Measurements from ENCODE around the gene TMEM248.

- TF ChIP-seq, protein P1, sequence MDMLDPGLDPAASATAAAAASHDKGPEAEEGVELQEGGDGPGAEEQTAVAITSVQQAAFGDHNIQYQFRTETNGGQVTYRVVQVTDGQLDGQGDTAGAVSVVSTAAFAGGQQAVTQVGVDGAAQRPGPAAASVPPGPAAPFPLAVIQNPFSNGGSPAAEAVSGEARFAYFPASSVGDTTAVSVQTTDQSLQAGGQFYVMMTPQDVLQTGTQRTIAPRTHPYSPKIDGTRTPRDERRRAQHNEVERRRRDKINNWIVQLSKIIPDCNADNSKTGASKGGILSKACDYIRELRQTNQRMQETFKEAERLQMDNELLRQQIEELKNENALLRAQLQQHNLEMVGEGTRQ (CRISPR knock-in tag; IDR thresholded peaks at IDR 0.05): no peak
- TF ChIP-seq, protein P2, sequence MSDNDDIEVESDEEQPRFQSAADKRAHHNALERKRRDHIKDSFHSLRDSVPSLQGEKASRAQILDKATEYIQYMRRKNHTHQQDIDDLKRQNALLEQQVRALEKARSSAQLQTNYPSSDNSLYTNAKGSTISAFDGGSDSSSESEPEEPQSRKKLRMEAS (CRISPR knock-in tag; IDR thresholded peaks at IDR 0.05): no peak
- TF ChIP-seq, protein P3, sequence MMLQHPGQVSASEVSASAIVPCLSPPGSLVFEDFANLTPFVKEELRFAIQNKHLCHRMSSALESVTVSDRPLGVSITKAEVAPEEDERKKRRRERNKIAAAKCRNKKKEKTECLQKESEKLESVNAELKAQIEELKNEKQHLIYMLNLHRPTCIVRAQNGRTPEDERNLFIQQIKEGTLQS (CRISPR knock-in tag; conservative IDR thresholded peaks at IDR 0.05): no peak
- no peak for TF ChIP-seq ZBTB21 (CRISPR knock-in tag; IDR thresholded peaks at IDR 0.05; ENCODE audit: borderline replicate concordance)
- no peak for TF ChIP-seq NR2C2 (CRISPR knock-in tag; IDR thresholded peaks at IDR 0.05)
- no peak for TF ChIP-seq CBFB (CRISPR knock-in tag; IDR thresholded peaks at IDR 0.05; ENCODE audit: low read depth)
- no peak for TF ChIP-seq FOXJ3 (CRISPR knock-in tag; IDR thresholded peaks at IDR 0.05; ENCODE audit: borderline replicate concordance)
- TF ChIP-seq ZNF317 (CRISPR knock-in tag; IDR thresholded peaks at IDR 0.05; ENCODE audit: borderline replicate concordance, low read depth): no peak
- TF ChIP-seq CTCF (IDR thresholded peaks at IDR 0.05): no peak
- TF ChIP-seq NR3C1 (CRISPR knock-in tag; conservative IDR thresholded peaks at IDR 0.05; ENCODE audit: low read depth): no peak
- TF ChIP-seq PRDM15 (CRISPR knock-in tag; IDR thresholded peaks at IDR 0.05): no peak
- no peak for TF ChIP-seq TP53 (CRISPR knock-in tag; IDR thresholded peaks at IDR 0.05)
- TF ChIP-seq ATF2 (CRISPR knock-in tag; IDR thresholded peaks at IDR 0.05; ENCODE audit: borderline replicate concordance, low read depth): no peak
- TF ChIP-seq, protein P4, sequence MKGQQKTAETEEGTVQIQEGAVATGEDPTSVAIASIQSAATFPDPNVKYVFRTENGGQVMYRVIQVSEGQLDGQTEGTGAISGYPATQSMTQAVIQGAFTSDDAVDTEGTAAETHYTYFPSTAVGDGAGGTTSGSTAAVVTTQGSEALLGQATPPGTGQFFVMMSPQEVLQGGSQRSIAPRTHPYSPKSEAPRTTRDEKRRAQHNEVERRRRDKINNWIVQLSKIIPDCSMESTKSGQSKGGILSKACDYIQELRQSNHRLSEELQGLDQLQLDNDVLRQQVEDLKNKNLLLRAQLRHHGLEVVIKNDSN (CRISPR knock-in tag; IDR thresholded peaks at IDR 0.05): no peak
Measured at GRCh38 chr7:66921396-66921917, 432 bp downstream of the TMEM248 start.
